Stimulated activated CD8-positive, alpha-beta memory T cell treated with anti-CD3 and anti-CD28 coated beads, Interleukin-2, amount 100 ng/mL, for 1 hour (primary cell): ENCODE data around the gene LOXL4.

Experiments used
- DNase-seq, 2 donors: peaks; one replicate each; pipeline ENCODE4 v3.0.0-alpha.2; 2020; ENCODE audit warnings: low read depth in 2 of 2

LOXL4 gene

DNA sequence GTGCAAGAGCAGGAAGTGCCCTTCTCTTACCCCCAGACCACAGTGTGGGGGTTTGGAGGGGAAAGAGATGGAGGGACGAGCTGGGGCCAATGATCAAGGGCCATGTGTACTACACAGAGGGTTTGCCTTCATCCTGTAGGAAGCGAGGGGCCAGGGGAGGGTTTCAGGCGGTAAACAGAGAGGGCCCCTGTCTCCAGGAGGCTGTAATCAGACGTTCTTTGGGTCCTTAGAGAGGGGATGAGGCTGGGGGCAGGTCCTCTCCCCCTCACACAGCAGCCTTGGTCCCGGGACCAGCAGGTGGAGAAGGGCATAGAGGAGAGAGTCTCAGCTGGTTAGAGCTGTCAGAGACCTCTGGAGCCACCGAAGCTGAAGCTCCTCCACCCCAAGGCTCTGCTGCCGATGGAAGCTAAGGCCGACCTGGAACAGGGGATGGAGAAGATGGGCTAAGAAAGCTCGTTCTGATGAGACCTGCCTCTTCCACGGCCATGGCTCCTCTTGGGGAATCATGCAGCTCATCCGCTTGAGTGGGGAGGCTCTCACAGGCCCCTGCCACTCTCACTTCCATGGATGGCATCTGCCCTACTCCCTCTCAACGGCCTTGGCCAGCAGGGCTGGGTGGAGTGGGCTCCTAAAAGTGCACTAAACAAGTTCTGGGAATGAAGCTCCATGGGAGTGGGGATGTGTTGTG, 3.5 kb downstream of the LOXL4 start:
- DNase-seq, result no peak

GRCh38 chr10:98263088-98263487, 4.9 kb downstream of the LOXL4 start:
- no peak for DNase-seq

- DNase-seq, result no peak
Observed at GRCh38 chr10:98262571-98262970, 5.4 kb downstream of the LOXL4 start.

DNA sequence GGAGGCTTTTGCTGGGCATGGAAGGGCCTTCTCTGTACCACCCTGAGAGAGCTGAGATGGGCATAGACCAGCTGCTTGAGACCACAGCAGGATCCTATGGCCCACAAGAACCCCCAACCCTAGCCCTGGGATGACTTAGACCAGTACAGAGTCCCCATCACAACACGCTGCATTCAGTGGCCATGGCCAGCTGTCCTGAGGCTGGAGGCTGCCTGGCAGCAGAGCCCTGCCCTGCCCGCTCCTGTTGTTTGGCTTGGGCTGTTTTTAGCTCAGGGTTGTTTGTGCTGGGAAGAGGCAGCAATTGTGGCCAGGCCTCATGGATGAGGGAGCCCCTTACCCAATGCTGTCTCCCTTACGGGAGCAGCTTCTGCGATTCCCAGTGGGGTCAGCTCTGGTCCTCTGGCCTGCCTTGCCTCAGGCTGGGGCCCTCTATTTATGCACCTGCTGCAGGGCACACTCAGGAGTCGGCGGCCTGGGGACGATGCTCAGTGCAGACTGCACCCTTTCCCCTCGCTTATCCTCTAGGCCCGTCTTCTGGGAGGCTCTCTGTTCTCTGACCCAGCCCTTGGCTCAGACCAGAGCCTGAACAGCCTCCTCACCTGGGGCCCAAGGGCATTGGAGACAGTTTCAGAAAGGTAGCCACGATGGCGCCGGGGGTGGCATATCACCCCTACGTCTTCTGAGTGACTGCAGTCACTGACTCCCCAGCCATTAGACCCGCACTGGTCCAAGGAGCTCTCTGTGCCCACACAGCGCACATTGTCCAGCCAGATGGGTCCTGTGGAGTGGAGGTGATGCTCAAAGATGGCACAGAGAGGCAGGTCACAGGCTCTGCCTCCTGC, 6.3 kb downstream of the LOXL4 start:
- no peak for DNase-seq

DNA sequence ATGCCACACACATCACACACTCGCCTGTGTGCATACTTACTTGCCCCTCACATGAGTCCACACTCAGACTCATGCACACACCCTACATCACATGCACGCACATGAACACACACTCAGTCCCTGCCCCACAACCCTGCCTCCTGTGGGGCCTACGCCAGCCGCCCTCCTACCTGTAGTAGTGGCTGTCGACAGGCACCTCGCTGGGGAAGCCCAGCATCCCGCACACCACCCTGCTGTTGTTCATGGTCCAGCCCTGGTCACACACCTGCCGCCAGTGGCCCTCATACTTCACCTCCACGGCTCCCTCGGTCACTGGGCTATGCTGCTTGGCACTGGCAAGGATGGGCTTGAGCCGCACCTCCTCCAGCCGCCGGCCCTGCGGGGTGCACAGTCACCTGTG, 7.2 kb downstream of the LOXL4 start:
- no peak for DNase-seq

GRCh38 chr10:98260350-98260749, 7.6 kb downstream of the LOXL4 start:
- no peak for DNase-seq

DNA sequence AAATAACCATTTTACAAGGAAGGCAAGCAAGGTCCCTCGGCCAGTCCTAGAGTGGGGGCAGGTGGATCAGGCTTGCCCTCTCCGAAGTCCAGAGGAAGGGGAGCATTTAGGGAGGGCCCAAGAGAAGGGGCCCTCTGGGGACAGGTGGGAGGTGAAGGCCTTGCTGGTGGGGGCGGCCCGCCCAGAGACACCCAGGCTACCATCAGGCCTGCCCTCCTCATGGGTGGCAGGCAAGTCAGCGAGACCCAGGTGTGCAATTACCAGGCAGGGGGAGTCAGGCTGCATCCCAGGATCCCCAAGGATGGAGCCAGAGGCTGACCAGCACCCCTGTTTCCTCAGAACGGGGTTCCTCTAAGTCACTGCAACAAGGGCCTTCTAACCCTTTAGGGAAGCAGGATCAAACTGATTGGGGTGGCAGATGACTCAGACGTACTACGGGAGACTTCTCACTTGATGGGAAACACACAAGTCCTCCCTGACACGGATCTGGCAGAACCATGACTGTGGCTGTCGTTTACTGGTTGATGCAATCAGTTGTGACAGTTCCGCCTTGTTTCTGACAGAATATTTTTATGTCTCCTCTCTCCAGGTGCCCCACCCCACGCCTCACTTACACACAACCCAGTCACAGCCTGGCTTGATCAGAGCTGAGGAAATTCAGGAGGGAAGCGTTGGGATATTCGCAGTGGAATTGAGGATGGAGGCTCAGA, 8.2 kb downstream of the LOXL4 start:
- DNase-seq, result no peak

- DNase-seq, result no peak
Observed at GRCh38 chr10:98258683-98259454, 9.1 kb downstream of the LOXL4 start.

DNA sequence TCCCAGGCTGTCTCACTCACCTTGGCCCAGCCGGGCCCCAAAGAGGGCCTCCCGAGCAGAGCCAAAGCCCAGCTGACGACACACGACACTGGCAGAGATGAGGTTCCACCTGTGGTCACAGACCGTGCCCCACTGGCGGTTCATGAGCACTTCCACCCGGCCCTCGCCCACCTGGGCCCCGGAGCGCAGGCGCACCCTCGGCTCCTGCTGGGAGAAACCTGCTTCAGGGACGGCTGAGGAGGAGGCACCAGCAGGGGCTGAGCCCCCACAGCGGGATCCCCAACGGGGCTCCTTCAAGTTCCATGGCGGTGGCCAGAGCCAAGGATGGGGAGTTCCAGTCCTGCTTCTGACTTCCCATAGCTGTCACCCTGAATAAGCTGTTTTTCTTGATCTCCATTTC, 10.0 kb downstream of the LOXL4 start:
- DNase-seq, result no peak

- DNase-seq, result no peak
Observed at GRCh38 chr10:98257198-98257597, 10.8 kb downstream of the LOXL4 start.

- DNase-seq, result no peak
Observed at GRCh38 chr10:98256692-98257091, 11.3 kb downstream of the LOXL4 start.

- DNase-seq, result no peak
Observed at GRCh38 chr10:98255146-98255877, 12.7 kb downstream of the LOXL4 start.

GRCh38 chr10:98254234-98254974, 13.6 kb downstream of the LOXL4 start:
- DNase-seq, result no peak

- DNase-seq, result no peak
Observed at GRCh38 chr10:98253499-98253898, 14.5 kb downstream of the LOXL4 start.

- no peak for DNase-seq
Observed at GRCh38 chr10:98252464-98252863, 15.5 kb downstream of the LOXL4 start.

- no peak for DNase-seq
Observed at GRCh38 chr10:98251399-98251798, 16.6 kb downstream of the LOXL4 start.

GRCh38 chr10:98249134-98249533, 18.9 kb downstream of the LOXL4 start:
- DNase-seq, result no peak

DNA sequence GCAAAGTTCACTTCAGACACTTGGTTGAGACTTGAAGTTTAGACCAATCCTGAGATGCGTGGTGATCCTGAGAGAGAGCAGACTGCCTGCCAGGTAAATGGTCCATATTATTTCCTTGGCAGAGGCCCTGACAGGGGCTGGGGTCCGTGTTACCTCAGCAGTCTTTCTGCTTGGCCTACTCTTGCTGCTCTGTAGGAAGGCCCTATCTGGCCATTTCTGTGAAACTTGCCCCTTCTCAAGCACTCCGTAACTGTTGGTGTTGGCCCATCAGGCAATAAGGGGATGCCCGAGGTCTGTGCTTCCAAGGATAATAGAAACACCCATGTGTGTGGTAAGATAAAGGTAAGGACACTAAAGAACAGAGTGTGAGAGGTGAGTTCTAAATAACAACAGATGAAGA, 20.0 kb downstream of the LOXL4 start:
- no peak for DNase-seq

DNA sequence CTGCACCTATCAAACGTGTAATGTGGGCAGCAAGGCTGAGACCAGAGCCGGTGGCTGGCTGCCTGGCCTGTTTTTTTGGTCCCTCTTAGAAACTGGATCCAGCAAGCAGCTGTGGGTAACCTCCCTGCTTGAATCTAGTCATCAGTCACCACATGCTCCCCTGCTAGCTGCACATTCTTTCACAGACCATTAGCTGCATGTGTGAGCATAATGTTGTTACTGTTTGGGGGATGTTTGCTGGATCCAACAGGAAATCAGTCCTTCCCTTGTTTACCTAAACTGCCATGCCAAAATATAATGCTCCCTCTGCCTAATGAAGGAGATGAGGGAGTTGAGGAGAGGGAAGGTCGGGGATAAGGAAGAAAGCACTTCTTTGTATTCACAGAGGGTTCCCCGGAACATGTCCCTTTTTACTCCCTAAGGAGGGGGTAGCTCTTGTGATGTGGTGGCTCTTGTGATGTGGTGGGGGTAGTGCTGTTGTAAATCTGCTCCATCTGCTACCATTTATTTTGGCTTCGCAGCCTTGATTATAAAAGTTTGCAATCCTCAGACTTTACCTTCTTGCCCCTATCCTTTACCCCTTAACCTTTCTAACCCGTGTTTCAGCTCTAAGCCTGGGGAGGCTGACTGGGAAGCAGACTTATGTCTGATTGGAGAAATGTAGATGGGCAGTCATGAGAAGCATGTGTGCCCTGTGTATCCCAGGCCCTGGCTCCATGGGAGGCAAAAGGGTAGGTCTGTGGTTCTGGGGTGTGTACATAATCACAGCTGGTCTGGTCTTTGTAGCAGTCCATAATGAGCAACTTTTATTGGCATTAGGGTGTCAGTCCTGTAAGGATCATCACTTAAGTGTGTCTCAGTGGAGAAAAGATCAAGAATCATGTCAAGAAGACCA, 20.8 kb downstream of the LOXL4 start:
- DNase-seq, result no peak
